Stimulated activated naive B cell treated with anti-CD40 and anti-IgM and Interleukin-4, amounts not matched to agents 10 μg/mL and 1 μg/mL and 100 μg/mL, for 72 hours (primary cell): ENCODE data around the gene PCGF3.
"Not testable (repeated sequence)": the region's sequence is repeated elsewhere in the genome, so short reads cannot be mapped to it uniquely, and the experiment has no call there.

Experiments
- ATAC-seq, 2 donors: fragments of 150-1000 bp; cut with Tn5 transposase; replicated peaks; 2 replicates each; pipeline ENCODE4 v1.10.0; 2021; ENCODE audit warnings: moderate library complexity in 1 of 2
- DNase-seq: peaks from one replicate; pipeline ENCODE4 v3.0.0; 2021
- H3K27ac Mint-ChIP-seq: one replicate; pipeline ENCODE4 v1.8.0; 2022; ENCODE audit warnings: mild to moderate bottlenecking, mixed read lengths
- H3K27me3 Mint-ChIP-seq, 2 donors: one replicate each; pipeline ENCODE4 v1.8.0; 2022; ENCODE audit warnings: mixed read lengths in 2 of 2
- H3K36me3 Mint-ChIP-seq, 2 donors: one replicate each; pipeline ENCODE4 v1.8.0; 2022; ENCODE audit warnings: mixed read lengths in 2 of 2, mild to moderate bottlenecking in 1 of 2
- H3K4me1 Mint-ChIP-seq, 2 donors: one replicate each; pipeline ENCODE4 v1.8.0; 2022; ENCODE audit warnings: mixed read lengths in 2 of 2, mild to moderate bottlenecking in 1 of 2
- H3K4me3 Mint-ChIP-seq, 2 donors: one replicate each; pipeline ENCODE4 v1.8.0; 2022; ENCODE audit warnings: mild to moderate bottlenecking in 2 of 2, mixed read lengths in 2 of 2, moderate library complexity in 1 of 2
- H3K9me3 Mint-ChIP-seq, 2 donors: one replicate each; pipeline ENCODE4 v1.8.0; 2022; ENCODE audit warnings: mixed read lengths in 2 of 2, mild to moderate bottlenecking in 1 of 2

Gene PCGF3

DNA sequence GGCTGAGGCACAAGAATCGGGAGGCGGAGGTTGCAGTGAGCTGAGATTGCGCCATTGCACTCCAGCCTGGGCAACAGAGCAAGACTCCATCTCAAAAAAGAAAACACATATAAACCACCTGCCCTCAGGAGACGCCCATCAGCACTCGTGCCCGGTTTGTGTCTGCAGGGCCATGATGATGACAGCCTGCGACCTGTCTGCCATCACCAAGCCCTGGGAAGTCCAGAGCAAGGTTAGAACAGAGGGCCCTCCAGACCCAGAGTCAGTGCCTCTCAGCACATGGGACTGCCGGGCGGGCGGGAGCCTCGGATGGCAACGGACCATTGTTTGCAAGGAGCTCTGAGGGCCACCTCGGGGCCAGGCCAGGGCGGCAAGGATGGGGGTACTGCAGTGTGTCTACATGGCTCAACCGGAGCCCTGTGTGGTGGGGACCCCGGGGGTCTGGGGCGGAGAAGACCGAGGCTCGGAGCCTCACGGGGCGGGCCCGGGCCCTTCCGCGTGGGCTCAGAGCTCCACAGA, 40.9 kb upstream of the PCGF3 start:
- no peaks in the 10 kb centered on the region for H3K27me3 Mint-ChIP-seq
- H3K9me3 Mint-ChIP-seq, result peaks cover 2 to 5% of the 10 kb centered on the region in 2 donors
- H3K4me1 Mint-ChIP-seq, result peaks cover 19 to 38% of the 10 kb centered on the region in 2 donors
- DNase-seq (no peak), ATAC-seq (no peak)
- H3K27ac Mint-ChIP-seq, result peak overlapping the region; percentile 94
- H3K36me3 Mint-ChIP-seq, result peaks cover 21 to 22% of the 10 kb centered on the region in 2 donors
- H3K4me3 Mint-ChIP-seq, result peak overlapping the region; percentile 86 to 92

DNA sequence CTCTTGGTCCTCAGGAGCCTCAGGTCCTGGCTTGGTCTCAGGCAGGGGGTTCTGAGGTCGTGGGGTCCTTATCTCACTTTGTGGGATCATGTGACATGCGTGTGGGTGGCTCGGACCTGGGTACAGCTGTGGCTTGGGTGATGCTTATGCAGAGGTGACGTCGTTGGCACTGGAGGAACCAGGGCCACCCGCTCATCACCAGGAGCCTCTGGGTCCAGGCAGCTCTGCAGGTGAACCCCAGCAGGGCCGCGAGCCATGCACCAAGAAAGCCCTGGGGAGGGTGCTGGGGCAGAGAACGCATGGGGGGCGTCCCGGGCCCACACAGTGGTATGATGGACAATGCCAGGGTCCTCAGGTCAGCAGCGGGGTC, 40.3 kb upstream of the PCGF3 start:
- peaks cover 2 to 5% of the 10 kb centered on the region in 2 donors for H3K9me3 Mint-ChIP-seq
- H3K27me3 Mint-ChIP-seq, result no peaks in the 10 kb centered on the region
- no peak for DNase-seq
- peak overlapping the region; percentile 37 for H3K27ac Mint-ChIP-seq
- H3K36me3 Mint-ChIP-seq, result peaks cover 15 to 16% of the 10 kb centered on the region in 2 donors
- no peak for ATAC-seq
- peaks cover 15 to 38% of the 10 kb centered on the region in 2 donors for H3K4me1 Mint-ChIP-seq
- peak overlapping the region; percentile 86 to 92 for H3K4me3 Mint-ChIP-seq

- ATAC-seq, result no peak
- Mint-ChIP-seq H3K27me3 (no peaks in the 10 kb centered on the region), H3K4me3 (no peak overlapping the region), H3K4me1 (peaks cover 15 to 38% of the 10 kb centered on the region in 2 donors), H3K27ac (no peak overlapping the region), H3K9me3 (peaks cover 2% of the 10 kb centered on the region in 2 donors), H3K36me3 (peaks cover 14 to 16% of the 10 kb centered on the region in 2 donors)
- no peak for DNase-seq
These were observed 39.7 kb upstream of the PCGF3 start for GRCh38 chr4:665751-666435.

GRCh38 chr4:666436-666810, 39.2 kb upstream of the PCGF3 start:
- H3K4me1 Mint-ChIP-seq, result peaks cover 15 to 38% of the 10 kb centered on the region in 2 donors
- H3K27ac Mint-ChIP-seq, result no peak overlapping the region
- H3K9me3 Mint-ChIP-seq, result peaks cover 0 to 2% of the 10 kb centered on the region in 2 donors
- DNase-seq, result no peak
- no peak for ATAC-seq
- peaks cover 18 to 19% of the 10 kb centered on the region in 2 donors for H3K36me3 Mint-ChIP-seq
- H3K27me3 Mint-ChIP-seq, result no peaks in the 10 kb centered on the region
- H3K4me3 Mint-ChIP-seq, result no peak overlapping the region

GRCh38 chr4:666822-667544, 38.6 kb upstream of the PCGF3 start:
- no peak overlapping the region for H3K4me3 Mint-ChIP-seq
- H3K4me1 Mint-ChIP-seq, result peaks cover 15 to 33% of the 10 kb centered on the region in 2 donors
- no peak for ATAC-seq
- no peak for DNase-seq
- no peaks in the 10 kb centered on the region for H3K27me3 Mint-ChIP-seq
- no peak overlapping the region for H3K27ac Mint-ChIP-seq
- peaks cover 0 to 1% of the 10 kb centered on the region in 2 donors for H3K9me3 Mint-ChIP-seq
- H3K36me3 Mint-ChIP-seq, result peaks cover 19 to 20% of the 10 kb centered on the region in 2 donors

- H3K27ac Mint-ChIP-seq, result peak overlapping the region; percentile 9
- H3K9me3 Mint-ChIP-seq, result no peaks in the 10 kb centered on the region
- no peaks in the 10 kb centered on the region for H3K27me3 Mint-ChIP-seq
- no peak overlapping the region for H3K4me3 Mint-ChIP-seq
- no peak for ATAC-seq
- DNase-seq, result no peak
- H3K4me1 Mint-ChIP-seq, result peaks cover 15 to 27% of the 10 kb centered on the region in 2 donors
- H3K36me3 Mint-ChIP-seq, result peaks cover 22 to 23% of the 10 kb centered on the region in 2 donors
These were observed 38.1 kb upstream of the PCGF3 start for GRCh38 chr4:667545-667925.

- Mint-ChIP-seq H3K4me1 (peaks cover 15 to 24% of the 10 kb centered on the region in 2 donors), H3K27ac (peak overlapping the region; percentile 44), H3K36me3 (peaks cover 22 to 28% of the 10 kb centered on the region in 2 donors)
- H3K4me3 Mint-ChIP-seq, DNase-seq, H3K27me3 Mint-ChIP-seq, H3K9me3 Mint-ChIP-seq, ATAC-seq: not testable (repeated sequence)
These were observed 37.4 kb upstream of the PCGF3 start for GRCh38 chr4:668219-668618.

GRCh38 chr4:669806-670559, 35.6 kb upstream of the PCGF3 start:
- H3K9me3 Mint-ChIP-seq, DNase-seq, H3K27me3 Mint-ChIP-seq, H3K27ac Mint-ChIP-seq, H3K4me3 Mint-ChIP-seq, ATAC-seq: not testable (repeated sequence)
- peaks cover 24 to 33% of the 10 kb centered on the region in 2 donors for H3K36me3 Mint-ChIP-seq
- peaks cover 16 to 18% of the 10 kb centered on the region in 2 donors for H3K4me1 Mint-ChIP-seq

GRCh38 chr4:671769-672168, 33.9 kb upstream of the PCGF3 start:
- H3K27ac Mint-ChIP-seq, result no peak overlapping the region
- peaks cover 19 to 27% of the 10 kb centered on the region in 2 donors for H3K4me1 Mint-ChIP-seq
- DNase-seq, result no peak
- H3K27me3 Mint-ChIP-seq, result no peaks in the 10 kb centered on the region
- ATAC-seq, result no peak
- no peak overlapping the region for H3K4me3 Mint-ChIP-seq
- H3K36me3 Mint-ChIP-seq, result peaks cover 21 to 33% of the 10 kb centered on the region in 2 donors
- H3K9me3 Mint-ChIP-seq, result no peaks in the 10 kb centered on the region

DNA sequence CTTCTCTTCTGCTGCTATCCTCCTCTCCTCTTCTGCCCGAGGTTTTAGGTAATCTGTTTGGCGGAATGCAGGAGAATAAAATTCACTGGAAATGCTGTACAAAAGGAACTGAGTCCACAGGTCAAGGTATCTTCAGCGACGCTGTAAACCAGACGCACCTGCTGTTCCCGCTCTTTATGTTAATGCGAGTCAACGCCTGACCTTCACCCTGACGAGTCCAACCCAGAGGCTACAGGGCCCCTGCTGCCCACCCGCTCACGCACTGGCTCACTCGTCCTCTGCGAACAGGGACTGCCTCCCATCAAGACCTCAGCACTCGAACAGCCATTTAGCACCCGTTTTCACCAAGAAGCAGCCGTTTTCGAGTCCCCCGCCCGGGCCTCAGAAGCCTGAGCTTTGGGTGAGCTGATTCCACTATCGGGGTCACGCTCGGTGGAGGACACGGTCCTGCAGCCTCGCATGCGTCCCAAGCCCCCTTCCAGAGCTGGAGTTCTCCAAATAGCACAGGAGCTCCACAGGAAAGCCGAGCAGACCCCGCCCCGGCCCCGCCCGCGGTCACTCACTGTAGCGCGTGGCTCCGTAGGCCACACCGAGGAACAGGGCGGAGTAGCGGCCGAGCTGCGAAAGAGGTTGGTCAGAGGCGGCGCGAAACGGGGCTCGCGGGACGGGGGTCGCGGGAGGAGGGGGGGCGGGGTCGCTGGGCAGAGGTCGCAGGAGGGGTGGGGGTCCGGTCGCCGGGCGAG, 32.1 kb upstream of the PCGF3 start:
- ATAC-seq (peak in 1 of 2 donors; percentile 14), DNase-seq (no peak)
- Mint-ChIP-seq H3K27me3 (no peaks in the 10 kb centered on the region), H3K36me3 (peaks cover 21 to 33% of the 10 kb centered on the region in 2 donors), H3K9me3 (no peaks in the 10 kb centered on the region), H3K4me1 (peaks cover 18 to 42% of the 10 kb centered on the region in 2 donors), H3K4me3 (peak overlapping the region; percentile 91 to 92), H3K27ac (peak overlapping the region; percentile 86)

DNA sequence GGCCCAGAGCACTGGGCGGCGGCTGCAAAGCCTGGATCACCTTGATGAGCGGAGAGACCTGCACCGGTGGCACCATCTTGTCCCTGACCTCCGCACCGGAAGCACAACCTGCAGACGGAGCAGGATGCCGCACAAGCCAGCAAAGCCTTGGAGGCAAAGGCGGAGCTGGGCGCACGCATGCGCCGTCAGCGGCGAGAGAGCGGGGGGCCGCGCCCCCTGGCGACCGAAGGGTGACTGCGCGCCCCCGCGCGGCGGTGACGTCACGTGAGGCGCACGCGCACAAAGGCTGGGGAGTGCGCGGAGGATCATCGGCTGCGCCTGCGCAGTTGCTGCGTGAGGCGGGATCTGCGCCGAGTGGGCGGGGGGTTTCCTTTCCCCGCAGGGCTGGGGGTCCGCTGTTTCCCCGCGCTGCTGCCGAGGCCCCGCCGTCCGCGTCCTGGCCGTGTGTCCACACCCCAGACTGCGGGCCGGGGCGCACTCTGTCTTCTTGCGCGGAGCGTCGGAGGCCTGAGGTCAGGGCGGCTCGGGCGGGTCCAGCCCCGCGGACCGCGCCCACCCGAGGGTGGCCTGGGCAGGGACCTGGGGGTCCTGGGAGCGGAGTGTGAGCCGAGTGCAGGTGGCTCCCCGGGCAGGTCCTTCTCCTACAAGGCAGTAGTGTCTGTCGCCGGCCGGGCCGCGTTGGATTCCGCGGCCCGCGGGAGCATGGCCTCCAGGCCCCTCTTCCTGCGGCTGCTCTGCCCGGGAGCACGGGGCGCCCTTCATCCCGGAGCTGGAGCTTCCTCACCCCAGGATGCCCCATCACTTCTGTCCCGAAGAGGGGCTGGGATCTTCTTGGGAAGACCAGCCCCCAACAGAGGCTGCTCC, 31.2 kb upstream of the PCGF3 start, which contains the start of the genes ATP5ME and MYL5:
ATP5ME (minus strand) TSS at position 105 of the 864 bp plus-strand sequence; CDS start at position 76, 29 bp downstream.
MYL5 (plus strand) TSS at position 371 of the 864 bp plus-strand sequence. CDS start 3,485 bp downstream, outside the sequence.
- H3K4me3 Mint-ChIP-seq, result peak within 1 kb of the TSS; percentile 91 to 92
- DNase-seq, result peak; percentile 97
- H3K27me3 Mint-ChIP-seq, result no peaks in the 10 kb centered on the region
- peak; percentile 91 to 93 for ATAC-seq
- H3K9me3 Mint-ChIP-seq, result no peaks in the 10 kb centered on the region
- peak within 1 kb of the TSS; percentile 95 for H3K27ac Mint-ChIP-seq
- peaks cover 21 to 33% of the 10 kb centered on the region in 2 donors for H3K36me3 Mint-ChIP-seq
- H3K4me1 Mint-ChIP-seq, result peaks cover 18 to 43% of the 10 kb centered on the region in 2 donors

DNA sequence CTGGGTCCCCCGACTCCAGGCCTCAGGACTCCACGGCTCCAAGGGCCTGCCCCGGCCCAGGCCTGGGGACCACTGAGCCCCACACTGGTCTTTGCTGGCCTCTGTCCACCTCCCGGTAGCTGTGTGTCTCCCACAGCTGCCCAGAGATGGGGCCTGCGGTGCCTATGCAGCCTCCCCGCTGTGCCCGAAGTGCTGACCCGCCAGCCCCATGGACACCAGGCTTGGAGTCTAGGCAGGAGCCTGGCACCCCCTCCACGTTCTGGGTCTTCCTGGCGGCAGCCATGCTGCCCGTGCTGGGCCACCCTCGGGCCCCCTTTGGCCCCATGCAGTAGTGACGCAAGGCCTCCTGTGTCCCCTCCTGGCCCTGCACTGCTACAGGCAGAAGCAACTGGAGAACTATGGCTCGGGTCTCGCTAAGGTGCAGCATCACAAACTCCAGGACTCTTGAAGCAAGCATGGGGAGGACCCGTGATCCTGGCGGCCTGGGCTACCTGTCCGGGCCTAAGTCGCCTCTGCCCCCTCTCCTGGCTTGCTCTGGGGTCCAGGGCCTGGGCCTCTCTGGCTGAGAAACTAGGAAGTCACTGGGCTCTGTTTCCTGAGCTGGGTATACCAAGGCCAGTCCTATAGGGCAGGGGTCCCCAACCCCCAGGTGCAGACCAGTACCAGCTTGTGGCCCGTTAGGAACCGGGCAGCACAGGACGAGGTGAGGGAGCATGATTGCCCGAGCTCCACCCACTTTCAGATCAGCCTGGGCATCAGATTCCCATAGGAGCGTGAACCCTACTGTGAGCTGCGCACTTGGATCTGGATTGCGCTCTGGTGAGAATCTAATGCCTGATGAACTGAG, 30.4 kb upstream of the PCGF3 start:
- Mint-ChIP-seq H3K27me3 (no peaks in the 10 kb centered on the region), H3K9me3 (no peaks in the 10 kb centered on the region), H3K36me3 (peaks cover 21 to 33% of the 10 kb centered on the region in 2 donors), H3K4me1 (peaks cover 24 to 47% of the 10 kb centered on the region in 2 donors), H3K27ac (peak overlapping the region; percentile 95), H3K4me3 (peak overlapping the region; percentile 90 to 92)
- DNase-seq, result no peak
- peak; percentile 7 to 9 for ATAC-seq
